GM12872 (cell line): Measurements from ENCODE around the gene CEP131.

Experiments used
- CTCF ChIP-seq: IDR thresholded peaks from 3 replicates; pipeline ENCODE4 v1.5.1; 2011; ENCODE audit warnings: low read depth, mild to moderate bottlenecking, low read length, moderate library complexity; ENCODE audit not compliant: insufficient read depth

The CEP131 gene

DNA sequence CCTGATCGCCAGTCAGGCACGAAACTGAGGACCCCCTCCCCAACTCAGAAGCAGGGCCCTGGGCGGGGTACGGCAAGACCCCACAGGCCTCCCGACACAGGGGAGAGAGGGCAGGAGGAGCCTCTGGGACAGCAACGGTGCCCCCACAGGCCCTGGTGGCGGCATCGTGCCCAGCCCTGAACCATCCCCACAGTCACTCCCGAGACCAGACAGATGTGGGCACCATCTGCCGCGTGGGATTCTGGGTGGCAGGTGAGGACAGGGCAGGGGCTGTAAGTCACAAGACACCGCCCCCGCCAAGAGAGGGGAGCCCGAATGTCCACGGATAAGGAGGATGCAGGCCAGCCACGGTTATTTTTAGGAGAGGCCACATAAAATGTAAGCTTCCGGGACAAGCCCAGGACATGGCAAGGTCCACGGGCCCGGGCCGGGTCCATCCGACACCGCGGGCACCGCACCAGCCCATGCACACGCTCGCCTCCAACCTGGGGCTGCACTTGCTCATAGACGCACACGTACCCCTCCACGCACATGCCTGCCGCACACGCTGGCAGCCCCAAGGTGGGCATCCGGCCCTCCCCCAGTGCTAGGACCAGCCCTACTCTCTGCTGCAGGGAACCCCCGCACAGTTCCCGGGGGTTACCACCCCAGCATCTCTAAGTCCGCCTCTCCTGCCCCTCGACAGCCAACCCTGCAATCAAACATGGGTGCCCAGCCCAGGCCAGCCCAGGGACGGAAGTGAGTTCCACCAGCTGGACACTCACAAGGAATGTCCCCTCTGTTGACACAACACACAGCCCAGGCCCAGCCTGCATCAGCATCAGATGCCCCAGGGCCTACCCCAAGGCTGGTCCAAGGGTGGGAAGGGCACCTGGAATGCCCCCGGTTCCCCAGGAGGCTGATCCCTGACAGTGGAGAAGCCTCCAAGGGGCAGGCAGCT, 65.6 kb downstream of the CEP131 start:
- no peak for TF ChIP-seq CTCF

DNA sequence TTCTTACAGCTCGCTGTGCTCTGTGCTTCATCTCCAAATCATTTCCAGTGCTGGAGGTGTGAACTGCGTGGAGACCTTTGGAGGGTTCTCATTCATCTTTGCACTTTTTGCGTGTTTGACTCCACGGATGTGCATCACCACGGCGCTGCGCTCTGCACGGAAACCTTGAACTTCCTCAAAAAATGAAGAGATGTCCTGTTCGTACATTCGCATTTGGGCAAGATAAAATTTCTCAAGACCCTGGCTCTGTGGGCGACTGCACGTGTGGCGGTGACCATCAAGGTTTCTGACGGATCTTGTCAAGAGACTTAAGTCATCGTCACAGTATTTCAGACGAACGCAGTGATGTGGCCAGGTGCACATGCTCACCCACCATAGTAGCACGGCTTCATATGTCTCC, 67.8 kb downstream of the CEP131 start:
- no peak for TF ChIP-seq CTCF

GRCh38 chr17:81153340-81153803, 69.4 kb downstream of the CEP131 start:
- no peak for TF ChIP-seq CTCF

- TF ChIP-seq CTCF: no peak
These were observed 70.4 kb downstream of the CEP131 start for GRCh38 chr17:81152288-81152828.

DNA sequence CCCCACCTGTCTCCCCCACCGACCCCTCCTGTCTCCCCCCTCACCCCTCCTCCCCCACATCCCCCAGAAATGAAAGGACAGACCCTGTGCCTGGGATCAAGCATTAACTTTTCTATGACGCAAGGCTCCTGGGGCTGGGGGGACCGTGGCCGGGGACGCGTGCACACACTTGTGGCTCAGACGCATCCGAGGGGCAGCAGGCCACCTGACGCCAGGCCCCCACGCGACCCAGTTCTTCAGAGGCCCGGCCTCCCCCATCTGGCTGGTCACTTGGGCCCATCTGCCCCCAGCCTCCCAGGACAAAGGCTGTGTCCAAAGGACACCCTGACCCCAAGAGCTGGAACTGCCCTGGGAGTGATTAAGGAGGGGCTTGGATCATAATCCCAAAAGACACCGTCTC, 71.5 kb downstream of the CEP131 start:
- no peak for TF ChIP-seq CTCF

DNA sequence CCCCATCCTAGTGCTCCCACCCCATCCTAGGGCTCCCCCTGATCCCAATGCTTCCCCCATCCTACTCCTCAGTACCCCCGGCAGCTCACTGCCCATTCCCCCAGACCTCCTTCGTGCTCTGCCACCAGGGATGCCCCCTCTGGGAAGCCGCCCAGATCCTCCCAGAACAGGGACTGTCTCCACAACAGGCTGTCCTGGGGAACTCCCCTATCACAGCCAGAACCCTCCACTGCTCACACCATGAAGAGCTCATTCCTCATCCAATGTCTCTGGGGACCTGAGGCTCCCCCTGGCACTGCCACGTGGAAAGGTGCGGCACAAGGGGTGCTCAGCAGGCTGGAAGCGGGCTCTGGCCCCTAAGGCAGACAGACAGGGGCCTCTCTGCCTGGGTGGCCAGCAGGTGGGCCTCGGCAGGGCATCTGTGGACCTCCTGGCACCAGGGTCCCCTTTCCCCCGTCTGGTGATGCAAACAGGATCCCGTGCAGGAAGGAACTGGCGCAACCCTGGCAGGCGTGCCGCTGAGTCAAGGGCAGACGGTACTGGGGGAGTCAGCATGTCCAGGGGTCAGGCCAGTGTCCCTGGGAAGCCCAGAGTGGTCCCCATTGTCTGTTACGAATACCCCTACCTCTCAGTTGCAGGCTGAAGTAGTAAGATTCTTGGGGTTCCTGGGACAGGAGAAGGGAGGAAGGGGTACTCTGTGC, 72.2 kb downstream of the CEP131 start:
- no peak for TF ChIP-seq CTCF

GRCh38 chr17:81148986-81149533, 73.7 kb downstream of the CEP131 start:
- no peak for TF ChIP-seq CTCF
